HepG2 (cell line): ENCODE measurements around the gene FYB1.

Experiments used
- CCDC6 ChIP-seq: sonication (generic); formaldehyde crosslinking; IDR thresholded peaks from 2 replicates; pipeline ENCODE4 v1.8.1; 2022; ENCODE audit warnings: mild to moderate bottlenecking, missing genetic modification reagents, moderate library complexity
- CEBPG ChIP-seq: IDR thresholded peaks from 2 replicates; pipeline ENCODE4 v1.6.1; 2016
- HMGA1 ChIP-seq: sonication (generic); formaldehyde crosslinking; conservative IDR thresholded peaks from 2 replicates; pipeline ENCODE4 v1.4.0; 2020; ENCODE audit warnings: missing genetic modification reagents
- SKI ChIP-seq: fragments of 450-650 bp; IDR thresholded peaks from one replicate; pipeline ENCODE4 v1.6.1; 2018; ENCODE audit warnings: mild to moderate bottlenecking; ENCODE audit not compliant: partially characterized antibody
- TCF12 ChIP-seq, 2 experiments: fragments of 450-650 bp in 1 of 2; sonication (generic) in 1 of 2; formaldehyde crosslinking in 1 of 2; IDR thresholded peaks; 2 replicates each; pipeline versions ENCODE4 v1.6.1 to v1.8.0; 2017 to 2022; ENCODE audit warnings: antibody characterized with exemption in 1 of 2, mild to moderate bottlenecking in 1 of 2, missing genetic modification reagents in 1 of 2, moderate library complexity in 1 of 2
- ZNF331 ChIP-seq: sonication (generic); formaldehyde crosslinking; IDR thresholded peaks from 2 replicates; pipeline ENCODE4 v1.4.0; 2020; ENCODE audit warnings: missing genetic modification reagents
- TF ChIP-seq, protein P1 (sequence below): sonication (generic); formaldehyde crosslinking; IDR thresholded peaks from 2 replicates; pipeline ENCODE4 v1.5.0; 2020; ENCODE audit warnings: mild to moderate bottlenecking, missing genetic modification reagents, moderate library complexity
- TF ChIP-seq, protein P2 (sequence below), 2 experiments: sonication (generic) in 1 of 2; formaldehyde crosslinking in 1 of 2; IDR thresholded peaks; 2 replicates each; pipeline versions ENCODE4 v1.5.1 to v1.6.1; 2011 to 2020; ENCODE audit warnings: borderline replicate concordance in 1 of 2, low read depth in 1 of 2, low read length in 1 of 2, mild to moderate bottlenecking in 1 of 2, missing genetic modification reagents in 1 of 2, moderate library complexity in 1 of 2
- TF ChIP-seq, protein P3 (sequence below): sonication (generic); formaldehyde crosslinking; IDR thresholded peaks from 2 replicates; pipeline ENCODE4 v1.5.0; 2020; ENCODE audit warnings: missing genetic modification reagents, mild to moderate bottlenecking, borderline replicate concordance
- TF ChIP-seq, protein P4 (sequence below), 2 experiments: IDR thresholded peaks; 2 replicates each; pipeline ENCODE4 v1.6.1; 2011 to 2012; ENCODE audit warnings: low read length in 2 of 2, borderline replicate concordance in 1 of 2, low read depth in 1 of 2, mild to moderate bottlenecking in 1 of 2, moderate library complexity in 1 of 2

DNA sequence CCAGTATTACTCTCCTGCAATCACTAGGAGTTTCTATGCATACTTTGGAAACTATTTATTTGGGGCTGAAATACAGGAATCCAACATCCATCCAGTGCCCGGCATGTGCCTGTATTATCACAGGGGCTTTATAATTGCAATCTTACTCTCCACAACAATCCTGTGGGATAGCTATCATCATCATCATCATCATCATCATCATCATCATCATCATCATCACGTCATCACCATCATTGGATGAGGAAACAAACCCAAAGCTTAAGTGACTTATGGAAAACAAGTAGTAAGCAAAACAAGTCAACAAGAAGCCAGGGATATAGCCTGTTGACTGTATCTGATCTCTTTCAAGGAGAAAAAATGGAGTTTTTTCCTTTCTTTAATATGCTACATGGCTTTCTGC lies 47.8 kb upstream of the FYB1 start:
- TF ChIP-seq, protein P1, sequence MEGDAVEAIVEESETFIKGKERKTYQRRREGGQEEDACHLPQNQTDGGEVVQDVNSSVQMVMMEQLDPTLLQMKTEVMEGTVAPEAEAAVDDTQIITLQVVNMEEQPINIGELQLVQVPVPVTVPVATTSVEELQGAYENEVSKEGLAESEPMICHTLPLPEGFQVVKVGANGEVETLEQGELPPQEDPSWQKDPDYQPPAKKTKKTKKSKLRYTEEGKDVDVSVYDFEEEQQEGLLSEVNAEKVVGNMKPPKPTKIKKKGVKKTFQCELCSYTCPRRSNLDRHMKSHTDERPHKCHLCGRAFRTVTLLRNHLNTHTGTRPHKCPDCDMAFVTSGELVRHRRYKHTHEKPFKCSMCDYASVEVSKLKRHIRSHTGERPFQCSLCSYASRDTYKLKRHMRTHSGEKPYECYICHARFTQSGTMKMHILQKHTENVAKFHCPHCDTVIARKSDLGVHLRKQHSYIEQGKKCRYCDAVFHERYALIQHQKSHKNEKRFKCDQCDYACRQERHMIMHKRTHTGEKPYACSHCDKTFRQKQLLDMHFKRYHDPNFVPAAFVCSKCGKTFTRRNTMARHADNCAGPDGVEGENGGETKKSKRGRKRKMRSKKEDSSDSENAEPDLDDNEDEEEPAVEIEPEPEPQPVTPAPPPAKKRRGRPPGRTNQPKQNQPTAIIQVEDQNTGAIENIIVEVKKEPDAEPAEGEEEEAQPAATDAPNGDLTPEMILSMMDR (CRISPR knock-in tag), result no peak
- TF ChIP-seq, protein P2, sequence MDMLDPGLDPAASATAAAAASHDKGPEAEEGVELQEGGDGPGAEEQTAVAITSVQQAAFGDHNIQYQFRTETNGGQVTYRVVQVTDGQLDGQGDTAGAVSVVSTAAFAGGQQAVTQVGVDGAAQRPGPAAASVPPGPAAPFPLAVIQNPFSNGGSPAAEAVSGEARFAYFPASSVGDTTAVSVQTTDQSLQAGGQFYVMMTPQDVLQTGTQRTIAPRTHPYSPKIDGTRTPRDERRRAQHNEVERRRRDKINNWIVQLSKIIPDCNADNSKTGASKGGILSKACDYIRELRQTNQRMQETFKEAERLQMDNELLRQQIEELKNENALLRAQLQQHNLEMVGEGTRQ (IDR thresholded peaks at IDR 0.05; ENCODE audit: low read depth, low read length), result no peak
- TF ChIP-seq, protein P2 (CRISPR knock-in tag; IDR thresholded peaks at IDR 0.05; ENCODE audit: borderline replicate concordance), result no peak
- TF ChIP-seq, protein P3, sequence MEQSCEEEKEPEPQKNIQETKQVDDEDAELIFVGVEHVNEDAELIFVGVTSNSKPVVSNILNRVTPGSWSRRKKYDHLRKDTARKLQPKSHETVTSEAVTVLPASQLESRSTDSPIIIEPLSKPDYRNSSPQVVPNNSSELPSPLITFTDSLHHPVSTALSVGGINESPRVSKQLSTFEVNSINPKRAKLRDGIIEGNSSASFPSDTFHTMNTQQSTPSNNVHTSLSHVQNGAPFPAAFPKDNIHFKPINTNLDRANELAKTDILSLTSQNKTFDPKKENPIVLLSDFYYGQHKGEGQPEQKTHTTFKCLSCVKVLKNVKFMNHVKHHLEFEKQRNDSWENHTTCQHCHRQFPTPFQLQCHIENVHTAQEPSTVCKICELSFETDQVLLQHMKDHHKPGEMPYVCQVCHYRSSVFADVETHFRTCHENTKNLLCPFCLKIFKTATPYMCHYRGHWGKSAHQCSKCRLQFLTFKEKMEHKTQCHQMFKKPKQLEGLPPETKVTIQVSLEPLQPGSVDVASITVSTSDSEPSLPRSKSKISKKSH (CRISPR knock-in tag), result no peak
- TF ChIP-seq HMGA1 (CRISPR knock-in tag) (no peak), CEBPG (CRISPR knock-in tag) (no peak), SKI (no peak), TCF12 (IDR thresholded peaks at IDR 0.05) (no peak), TCF12 (CRISPR knock-in tag; IDR thresholded peaks at IDR 0.05) (no peak), ZNF331 (CRISPR knock-in tag) (no peak), CCDC6 (CRISPR knock-in tag) (no peak)
- TF ChIP-seq, protein P4, sequence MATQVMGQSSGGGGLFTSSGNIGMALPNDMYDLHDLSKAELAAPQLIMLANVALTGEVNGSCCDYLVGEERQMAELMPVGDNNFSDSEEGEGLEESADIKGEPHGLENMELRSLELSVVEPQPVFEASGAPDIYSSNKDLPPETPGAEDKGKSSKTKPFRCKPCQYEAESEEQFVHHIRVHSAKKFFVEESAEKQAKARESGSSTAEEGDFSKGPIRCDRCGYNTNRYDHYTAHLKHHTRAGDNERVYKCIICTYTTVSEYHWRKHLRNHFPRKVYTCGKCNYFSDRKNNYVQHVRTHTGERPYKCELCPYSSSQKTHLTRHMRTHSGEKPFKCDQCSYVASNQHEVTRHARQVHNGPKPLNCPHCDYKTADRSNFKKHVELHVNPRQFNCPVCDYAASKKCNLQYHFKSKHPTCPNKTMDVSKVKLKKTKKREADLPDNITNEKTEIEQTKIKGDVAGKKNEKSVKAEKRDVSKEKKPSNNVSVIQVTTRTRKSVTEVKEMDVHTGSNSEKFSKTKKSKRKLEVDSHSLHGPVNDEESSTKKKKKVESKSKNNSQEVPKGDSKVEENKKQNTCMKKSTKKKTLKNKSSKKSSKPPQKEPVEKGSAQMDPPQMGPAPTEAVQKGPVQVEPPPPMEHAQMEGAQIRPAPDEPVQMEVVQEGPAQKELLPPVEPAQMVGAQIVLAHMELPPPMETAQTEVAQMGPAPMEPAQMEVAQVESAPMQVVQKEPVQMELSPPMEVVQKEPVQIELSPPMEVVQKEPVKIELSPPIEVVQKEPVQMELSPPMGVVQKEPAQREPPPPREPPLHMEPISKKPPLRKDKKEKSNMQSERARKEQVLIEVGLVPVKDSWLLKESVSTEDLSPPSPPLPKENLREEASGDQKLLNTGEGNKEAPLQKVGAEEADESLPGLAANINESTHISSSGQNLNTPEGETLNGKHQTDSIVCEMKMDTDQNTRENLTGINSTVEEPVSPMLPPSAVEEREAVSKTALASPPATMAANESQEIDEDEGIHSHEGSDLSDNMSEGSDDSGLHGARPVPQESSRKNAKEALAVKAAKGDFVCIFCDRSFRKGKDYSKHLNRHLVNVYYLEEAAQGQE (IDR thresholded peaks at IDR 0.05; ENCODE audit: borderline replicate concordance in 1 of 2, low read depth in 1 of 2, low read length in 2 of 2), result no peak
